A673 (cell line): ENCODE results near the gene EXD3.

ENCODE experiments used
- EZH2 ChIP-seq: fragments of 200-600 bp; sonication (generic); IDR thresholded peaks from 2 replicates; pipeline ENCODE4 v1.6.1; 2017; ENCODE audit warnings: borderline replicate concordance, low read depth, mild to moderate bottlenecking, mixed read lengths, antibody characterized with exemption, low read length; ENCODE audit not compliant: poor library complexity, severe bottlenecking
- TF ChIP-seq, protein P1 (sequence below): fragments of 300-800, 200-600 bp; sonication (generic); conservative IDR thresholded peaks from 2 replicates; pipeline ENCODE4 v1.5.1; 2017; ENCODE audit warnings: low read depth, mild to moderate bottlenecking, antibody characterized with exemption, low read length, moderate library complexity, mixed read lengths

DNA sequence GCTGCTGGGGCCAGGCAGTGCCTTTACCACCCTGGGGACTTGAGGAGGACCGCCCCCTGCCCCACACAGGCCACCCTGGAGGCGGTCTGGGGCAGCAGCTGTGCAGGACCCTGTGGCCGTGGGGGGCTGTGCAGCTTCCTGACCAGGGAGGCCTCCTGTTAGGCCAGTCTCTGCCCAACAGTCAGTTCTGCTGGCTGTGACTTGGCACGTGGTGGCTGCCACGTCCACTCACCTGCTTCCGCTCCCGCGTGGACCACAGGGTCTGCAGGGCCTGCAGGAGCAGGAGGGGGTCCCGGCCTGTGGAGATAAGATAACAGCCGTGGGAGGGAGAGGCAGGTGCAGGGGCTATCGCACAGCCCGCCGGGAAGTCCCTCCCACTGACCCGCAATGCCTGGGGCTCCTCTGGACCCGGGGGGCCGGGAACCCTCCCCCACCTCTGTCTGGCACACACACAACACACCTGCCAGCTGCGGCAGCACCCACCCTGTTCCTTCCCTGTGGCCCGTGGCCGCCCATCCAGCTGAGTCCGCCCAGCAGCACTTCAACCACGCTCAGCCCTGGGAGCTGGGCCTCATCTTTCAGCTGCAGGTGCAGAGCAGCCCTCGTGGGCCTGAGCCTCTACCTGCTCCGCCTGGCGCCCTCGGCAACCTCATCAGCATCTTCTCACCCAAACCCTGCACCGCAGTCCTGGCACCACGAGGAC, 39.7 kb downstream of the EXD3 start:
- TF ChIP-seq, protein P1, sequence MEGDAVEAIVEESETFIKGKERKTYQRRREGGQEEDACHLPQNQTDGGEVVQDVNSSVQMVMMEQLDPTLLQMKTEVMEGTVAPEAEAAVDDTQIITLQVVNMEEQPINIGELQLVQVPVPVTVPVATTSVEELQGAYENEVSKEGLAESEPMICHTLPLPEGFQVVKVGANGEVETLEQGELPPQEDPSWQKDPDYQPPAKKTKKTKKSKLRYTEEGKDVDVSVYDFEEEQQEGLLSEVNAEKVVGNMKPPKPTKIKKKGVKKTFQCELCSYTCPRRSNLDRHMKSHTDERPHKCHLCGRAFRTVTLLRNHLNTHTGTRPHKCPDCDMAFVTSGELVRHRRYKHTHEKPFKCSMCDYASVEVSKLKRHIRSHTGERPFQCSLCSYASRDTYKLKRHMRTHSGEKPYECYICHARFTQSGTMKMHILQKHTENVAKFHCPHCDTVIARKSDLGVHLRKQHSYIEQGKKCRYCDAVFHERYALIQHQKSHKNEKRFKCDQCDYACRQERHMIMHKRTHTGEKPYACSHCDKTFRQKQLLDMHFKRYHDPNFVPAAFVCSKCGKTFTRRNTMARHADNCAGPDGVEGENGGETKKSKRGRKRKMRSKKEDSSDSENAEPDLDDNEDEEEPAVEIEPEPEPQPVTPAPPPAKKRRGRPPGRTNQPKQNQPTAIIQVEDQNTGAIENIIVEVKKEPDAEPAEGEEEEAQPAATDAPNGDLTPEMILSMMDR = no peak
- no peak for TF ChIP-seq EZH2
